GM18907 (cell line): ENCODE data around the gene SNX5.

Experiments
- ATAC-seq: cut with Tn5 transposase; IDR thresholded peaks from one replicate; pipeline ENCODE4 v1.9.1; 2021; ENCODE audit warnings: mild to moderate bottlenecking, moderate library complexity; ENCODE audit not compliant: unreplicated experiment

SNX5 gene

DNA sequence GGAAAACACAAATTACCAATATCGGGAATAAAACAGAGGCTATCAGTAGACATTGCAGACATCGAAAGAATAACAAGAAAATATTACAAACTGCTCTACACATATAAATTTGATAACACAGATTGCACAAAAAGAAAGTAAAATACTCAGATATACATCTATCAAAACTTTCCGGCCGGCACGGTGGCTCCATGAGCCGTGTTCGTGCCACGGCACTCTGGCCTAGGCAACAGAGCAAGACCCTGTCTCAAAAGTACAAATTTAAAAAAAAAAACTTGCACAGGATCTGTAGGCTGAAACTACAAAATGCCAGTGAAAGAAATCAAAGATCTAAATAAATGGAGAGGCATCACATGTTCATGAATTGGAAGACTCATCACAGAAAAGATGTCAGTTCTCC lies 49.4 kb downstream of the SNX5 start:
- ATAC-seq = no peak

DNA sequence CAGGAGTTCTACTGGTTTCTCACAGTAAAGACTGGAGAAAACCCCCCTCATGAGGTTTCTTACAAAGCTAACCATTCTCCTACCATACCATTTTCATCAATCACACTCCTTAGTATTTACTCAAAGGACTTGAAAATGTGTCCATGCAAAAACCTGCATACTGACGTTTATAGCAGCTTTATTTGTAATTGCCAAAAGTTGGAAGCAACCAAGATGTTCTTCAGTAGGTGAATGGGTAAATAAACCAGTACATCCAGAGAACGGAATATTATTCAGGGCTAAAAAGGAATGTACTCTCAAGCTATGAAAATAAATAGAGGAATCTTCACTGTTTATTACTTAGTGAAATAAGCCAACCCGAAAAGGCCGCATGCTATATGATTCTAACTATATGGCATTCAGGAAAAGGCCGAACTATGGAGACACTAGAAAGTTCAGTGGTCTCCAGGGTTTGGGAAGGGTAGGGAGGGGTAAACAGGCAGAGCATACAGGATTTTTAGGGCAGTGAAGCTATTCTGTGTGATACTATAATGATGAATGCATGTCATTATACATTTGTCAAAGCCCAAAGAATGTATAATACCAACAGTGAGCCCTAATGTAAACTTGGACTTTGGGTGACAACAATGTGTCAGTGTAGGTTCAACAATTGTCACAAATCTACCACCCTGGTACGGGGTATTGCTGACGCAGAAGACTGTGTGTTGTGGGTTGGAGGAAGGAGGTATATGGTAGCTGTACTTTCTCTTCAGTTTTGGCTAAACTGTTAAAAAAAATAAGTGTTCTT lies 50.6 kb downstream of the SNX5 start:
- no peak for ATAC-seq

DNA sequence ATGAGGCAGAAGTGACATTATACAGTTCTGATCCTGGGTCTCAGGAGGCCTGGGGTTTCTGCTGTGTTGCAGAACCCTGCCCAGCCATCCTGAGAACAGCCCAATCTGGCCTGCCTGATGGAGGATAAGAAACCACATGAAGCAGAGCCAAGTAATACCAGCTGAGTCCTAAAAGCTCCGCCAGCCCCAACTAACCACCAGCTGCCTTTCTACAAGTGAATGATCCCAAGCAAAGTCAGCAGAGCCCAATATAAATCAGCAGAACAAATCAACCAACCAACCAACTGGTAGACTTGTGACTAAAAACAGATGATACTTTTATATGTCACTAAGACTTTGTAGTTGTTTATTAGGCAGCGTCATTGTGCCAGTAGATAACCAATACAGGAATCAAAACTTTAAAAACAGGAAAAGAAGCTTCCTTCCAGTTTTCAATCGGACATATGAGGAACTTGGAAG lies 52.1 kb downstream of the SNX5 start:
- ATAC-seq = no peak

DNA sequence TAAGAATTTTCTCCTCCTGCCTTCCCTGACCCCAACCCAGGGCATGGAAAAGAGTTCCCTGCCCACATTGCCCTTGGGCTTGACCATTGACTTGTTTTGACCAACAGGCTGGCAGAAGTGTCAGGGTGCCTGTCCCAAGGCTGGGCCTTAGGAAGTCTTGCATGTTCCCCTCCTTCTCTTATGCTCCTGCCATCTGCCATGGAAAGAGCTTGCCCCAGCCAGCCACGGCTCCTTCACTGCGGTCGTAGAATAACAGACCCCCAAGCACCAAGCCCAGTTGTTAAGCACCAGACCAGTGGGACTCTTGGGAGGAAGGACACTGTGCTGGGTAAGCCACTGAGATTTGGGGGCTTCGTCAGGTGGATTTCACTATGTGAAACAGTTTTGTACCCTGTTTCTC lies 53.6 kb downstream of the SNX5 start:
- no peak for ATAC-seq

DNA sequence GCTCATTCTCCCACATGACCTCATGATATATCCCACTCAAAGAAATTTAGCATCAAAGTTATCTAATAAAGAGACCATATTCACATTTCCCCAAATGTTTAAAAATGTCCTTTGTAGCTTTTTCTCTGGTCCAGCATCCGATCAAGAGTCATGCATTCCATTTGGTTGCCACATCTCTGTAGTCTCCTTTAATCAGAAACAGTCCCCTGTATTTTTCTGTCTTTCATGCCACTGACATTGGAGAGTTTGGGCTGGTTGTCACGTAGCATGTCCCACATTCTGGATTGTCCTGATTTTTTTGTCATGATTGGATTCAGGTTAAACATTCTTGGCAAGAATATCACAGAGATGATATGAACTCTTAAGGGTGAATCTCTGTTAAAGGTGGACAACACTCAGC lies 55.7 kb downstream of the SNX5 start:
- no peak for ATAC-seq

DNA sequence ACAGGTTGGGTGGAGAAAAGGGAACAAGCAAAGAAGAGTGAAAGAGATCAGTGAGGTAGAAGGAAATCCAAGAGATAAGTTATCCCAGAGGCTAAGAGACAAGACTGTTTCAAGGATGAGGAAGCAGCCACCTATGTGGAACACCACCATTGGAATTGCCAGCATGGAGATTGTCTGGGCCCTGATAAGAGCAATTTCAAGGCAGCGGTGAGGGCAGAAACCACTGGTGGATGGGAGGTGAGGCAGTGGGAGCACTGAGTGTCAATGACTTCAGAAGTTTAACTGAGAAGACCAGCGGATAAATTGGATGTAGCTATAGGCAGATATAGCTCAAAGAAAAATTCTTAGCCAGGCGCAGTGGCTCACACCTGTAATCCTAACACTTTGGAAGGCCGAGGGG lies 56.7 kb downstream of the SNX5 start:
- ATAC-seq = no peak

DNA sequence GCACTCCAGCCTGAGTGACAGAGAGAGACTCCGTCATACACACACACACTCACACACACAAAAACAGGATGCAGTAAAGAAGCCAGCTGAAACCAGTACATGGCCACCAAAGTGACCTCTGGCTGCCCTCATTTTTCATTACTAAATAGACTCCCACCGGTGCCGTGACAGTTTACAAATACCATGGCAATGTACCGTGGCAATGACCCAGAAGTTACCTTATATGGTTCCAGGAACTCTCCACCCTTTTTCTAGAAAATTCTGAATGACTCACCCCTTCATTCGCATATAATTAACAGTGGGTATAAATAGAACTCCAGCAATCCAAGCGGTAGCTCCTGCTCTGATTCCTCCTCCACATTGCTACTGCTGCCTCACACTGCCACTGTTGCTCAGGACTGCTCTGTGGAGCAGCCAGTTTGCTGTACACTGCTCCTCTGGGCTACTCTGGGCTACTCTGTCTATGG lies 57.7 kb downstream of the SNX5 start:
- ATAC-seq = no peak

DNA sequence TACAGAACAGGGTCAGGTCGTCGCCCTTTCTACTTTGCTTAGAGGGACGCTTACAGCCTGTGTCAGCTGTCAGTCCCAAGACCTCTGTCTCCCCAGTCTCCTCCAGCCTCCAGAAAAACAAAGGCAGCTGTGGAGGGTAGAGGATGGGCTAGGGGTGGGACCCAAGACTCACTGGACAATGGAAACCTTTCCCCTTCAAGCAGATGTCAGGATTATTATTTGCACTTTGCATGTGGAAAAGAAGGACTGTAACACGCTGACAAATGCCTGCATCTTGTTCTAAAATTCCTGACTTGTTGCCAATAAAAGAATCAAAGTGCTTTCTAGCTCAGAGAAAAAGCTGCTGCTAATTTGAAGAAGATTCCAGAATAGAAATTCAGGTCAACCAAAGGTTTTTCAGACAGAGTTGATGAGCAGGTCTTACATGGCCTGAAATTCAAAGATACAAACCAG lies 58.7 kb downstream of the SNX5 start:
- no peak for ATAC-seq

DNA sequence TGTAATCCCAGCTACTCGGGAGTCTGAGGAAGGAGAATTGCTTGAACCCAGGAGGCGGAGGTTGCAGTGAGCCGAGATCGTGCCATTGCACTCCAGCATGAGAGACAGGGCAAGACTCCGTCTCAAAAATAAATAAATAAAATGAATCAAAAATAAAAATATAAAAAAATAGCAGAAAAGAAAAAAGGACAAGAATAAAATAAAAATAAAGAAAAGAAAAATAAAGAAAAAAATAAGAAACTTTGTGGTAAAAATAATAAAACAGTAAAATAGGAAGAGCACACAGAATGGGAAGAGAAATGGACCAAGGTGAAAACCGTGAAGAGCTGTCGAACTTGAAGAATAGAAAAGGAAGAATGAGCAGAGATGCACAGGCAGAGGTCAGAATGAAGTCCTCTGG lies 63.0 kb downstream of the SNX5 start:
- ATAC-seq = no peak

DNA sequence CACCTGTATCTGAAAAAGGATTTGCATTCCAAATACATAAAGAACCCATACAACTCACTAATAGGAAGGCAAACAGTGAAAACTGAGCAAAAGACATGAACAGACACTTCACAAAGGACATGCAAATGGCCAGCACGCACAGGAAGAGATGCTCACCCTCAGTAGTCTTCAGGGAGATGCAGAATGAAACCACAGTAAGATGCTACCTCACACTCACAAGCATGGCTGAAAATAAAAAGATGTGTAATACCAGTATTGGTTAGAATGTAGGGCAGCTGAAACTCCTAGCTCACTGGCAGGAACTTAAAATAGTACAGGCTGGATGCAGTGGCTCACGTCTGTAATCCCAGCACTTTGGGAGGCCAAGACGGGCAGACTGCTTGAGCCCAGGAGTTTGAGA lies 64.6 kb downstream of the SNX5 start:
- ATAC-seq = peak; percentile 87

DNA sequence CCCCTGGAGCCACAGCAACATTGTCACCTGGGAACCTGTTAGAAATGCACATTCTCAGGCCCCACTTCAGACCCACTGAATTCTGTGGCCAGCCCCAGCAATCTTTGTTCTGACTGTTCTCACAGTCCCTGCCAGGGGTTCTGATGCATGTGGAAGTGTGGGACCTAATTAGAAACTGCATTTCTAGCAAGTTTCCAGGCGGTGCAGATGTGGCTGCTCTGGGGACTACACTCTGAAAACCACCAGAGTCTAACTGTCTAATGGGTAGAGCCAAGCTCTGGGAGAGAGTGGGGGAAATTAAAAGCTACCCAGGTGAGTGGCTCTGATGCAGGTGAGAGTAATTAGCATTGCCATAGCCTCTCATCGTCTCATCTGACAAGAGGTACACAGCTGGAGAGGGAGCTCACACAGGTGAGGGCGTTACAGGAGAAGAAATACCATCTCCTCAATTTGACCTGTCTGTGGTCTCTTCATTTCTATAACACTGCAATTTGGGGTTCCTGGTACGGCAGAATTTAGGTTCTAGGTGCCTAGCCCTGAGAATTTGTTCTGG lies 66.0 kb downstream of the SNX5 start:
- no peak for ATAC-seq

DNA sequence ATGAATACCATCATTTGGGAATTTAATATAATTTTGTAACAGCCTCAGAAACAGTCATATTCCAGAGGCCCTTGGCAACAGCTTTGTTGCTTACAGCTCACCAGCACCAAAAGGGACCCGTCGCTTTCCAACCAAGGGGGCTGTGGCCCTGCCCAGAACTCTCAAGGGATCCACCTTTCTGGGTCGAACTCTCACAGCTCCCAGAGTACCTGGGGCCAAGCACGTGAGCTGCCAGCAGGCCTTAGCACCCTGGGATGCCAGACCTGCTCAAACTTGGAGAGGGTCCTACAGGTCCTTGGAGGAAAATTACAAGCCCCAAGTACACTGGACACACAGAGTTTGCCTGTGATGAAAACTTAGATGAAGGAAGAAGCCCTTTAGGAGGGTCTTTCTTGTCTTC lies 66.6 kb downstream of the SNX5 start:
- no peak for ATAC-seq

DNA sequence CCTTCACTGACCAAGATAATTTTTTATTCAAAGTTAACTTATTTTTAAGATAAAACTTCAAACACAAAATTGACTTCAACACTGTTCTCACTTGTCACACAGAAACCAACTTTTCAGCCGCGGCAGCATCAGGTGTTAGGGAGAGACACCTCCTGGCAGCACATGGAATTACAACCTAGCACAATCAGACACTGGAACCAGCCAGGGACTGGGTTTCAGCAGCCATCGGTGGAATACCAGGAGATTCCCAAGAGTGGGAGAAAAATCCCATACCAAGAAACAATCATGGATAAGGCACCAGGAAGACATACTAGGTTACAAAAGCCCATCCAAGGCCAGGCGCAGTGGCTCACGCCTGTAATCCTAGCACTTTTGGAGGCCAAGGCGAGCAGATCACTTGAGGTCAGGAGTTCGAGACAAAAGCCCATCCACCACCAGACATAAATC lies 70.0 kb downstream of the SNX5 start:
- no peak for ATAC-seq

DNA sequence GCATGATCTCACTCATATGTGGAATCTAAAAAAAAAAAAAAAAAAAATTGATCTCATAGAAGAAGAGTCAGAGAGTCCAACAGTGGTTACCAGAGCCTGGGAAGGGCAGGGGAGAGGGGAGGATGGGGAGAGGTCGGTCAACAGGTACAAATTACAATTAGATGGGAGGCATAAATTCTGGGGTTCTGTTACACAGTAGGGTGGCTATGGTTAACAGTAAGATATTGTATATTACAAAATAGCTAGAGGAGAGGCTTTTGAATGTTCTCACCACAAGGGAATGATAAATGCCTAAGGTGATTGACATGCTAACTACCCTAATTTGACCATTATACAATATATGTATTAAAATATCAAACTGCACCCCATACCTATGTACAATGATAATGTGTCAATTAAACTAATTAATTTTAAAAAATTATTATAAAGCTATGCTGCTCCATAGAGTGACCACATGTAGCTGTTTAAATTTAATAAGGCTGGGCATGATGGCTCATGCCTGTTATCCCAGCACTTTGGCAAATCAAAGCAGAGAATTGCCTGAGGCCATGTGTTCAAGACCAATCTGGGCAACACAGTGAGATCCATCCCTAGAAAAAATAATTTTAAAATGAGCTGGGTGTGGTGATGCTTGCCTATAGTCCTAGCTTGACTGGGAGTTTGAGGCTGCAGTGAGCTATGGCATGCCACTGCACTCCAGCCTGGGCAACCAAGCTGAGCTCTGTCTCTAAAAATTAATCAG lies 70.9 kb downstream of the SNX5 start:
- no peak for ATAC-seq

DNA sequence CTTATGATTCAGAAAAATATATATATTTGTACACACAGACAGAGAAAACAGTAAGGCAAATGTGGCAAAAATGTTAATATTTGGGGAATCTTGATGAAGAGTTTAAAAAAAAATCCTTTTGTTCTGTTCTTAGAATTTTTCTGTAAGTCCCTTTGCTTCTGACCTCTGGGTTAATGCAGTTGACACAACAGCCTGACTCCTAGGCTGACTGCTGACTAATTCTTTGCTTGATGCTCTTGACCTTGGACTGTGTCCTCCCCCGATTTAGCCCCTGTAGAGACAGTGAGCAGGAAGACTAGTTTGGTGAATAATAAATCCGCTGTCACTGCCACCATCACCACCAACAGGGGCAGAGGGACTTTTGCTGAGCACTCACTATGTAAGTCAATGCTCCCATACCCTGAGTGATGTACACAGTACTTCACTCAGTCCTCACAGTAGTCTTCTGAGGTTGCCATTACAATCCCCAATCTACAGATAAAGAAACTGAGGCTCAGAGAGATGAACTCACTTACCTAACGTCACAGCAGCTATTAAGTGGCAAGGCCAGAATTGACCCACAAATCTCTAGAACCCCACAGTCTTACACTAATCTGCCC lies 71.7 kb downstream of the SNX5 start:
- peak; percentile 48 for ATAC-seq

DNA sequence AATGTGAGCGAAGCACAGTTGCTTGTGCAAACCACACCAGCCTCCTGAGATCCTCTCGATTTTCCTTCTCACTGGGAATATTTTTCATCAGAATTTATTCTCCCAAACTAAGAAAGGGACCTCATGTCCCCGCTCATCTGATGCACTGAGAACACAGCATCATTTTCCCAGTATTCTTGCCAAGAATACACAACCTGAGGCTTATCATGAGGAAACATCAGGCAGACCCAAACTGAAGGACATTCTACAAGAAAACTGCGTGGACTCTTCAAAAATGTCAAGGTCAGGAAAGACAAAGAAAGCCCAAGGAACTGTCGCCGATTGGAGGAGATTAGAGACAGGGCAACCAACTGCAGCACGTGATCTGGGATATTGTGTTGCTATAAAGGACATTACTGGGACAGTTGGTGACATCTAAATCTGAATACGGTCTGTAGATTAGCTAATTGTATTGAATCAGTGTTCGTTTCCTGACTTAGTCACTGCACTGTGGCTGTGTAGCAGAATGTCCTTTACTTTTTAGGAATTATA lies 72.3 kb downstream of the SNX5 start:
- ATAC-seq = no peak

DNA sequence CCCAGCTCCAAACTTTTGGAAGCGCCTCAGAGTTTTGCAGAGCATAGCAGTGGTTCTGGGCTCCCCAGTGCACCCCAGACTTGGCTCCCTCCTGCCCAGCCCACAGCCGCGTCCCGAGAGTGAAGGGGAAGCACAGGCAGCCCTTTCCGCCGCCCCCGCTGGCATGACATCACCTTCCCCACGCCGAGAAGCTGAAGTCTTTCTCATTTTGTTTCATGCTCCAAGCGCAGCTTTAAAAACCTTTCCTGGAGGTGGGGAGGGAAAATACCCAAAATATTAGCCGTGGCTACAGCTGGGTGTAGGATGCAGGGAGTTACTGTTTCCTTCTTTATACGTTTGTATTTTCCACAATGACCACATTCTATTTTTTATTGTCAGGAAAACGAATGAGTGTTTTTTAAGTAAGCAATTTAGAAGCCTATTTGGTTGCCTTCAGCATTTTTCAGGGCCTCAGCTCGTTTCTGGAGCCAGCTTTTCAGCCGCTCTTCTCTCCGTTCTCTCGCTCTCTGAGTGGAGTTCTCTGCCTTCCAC lies 72.9 kb downstream of the SNX5 start:
- ATAC-seq = peak; percentile 55

DNA sequence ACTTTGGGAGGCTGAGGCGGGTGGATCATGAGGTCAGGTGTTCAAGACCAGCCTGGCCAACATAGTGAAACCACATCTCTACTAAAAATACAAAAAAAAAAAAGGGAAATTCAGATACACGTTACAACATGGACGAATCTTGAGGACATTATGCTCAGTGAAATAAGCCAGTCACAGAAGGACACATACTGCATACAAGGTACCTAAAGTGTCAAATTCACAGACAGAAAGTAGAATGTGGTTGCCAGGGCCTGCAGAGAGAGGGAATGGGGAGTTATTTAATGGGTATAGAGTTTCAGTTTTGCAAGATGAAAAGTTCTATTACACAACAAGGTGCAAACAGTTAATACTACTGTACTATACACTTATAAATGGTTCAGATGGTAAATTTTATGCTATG lies 75.1 kb downstream of the SNX5 start:
- ATAC-seq = no peak

DNA sequence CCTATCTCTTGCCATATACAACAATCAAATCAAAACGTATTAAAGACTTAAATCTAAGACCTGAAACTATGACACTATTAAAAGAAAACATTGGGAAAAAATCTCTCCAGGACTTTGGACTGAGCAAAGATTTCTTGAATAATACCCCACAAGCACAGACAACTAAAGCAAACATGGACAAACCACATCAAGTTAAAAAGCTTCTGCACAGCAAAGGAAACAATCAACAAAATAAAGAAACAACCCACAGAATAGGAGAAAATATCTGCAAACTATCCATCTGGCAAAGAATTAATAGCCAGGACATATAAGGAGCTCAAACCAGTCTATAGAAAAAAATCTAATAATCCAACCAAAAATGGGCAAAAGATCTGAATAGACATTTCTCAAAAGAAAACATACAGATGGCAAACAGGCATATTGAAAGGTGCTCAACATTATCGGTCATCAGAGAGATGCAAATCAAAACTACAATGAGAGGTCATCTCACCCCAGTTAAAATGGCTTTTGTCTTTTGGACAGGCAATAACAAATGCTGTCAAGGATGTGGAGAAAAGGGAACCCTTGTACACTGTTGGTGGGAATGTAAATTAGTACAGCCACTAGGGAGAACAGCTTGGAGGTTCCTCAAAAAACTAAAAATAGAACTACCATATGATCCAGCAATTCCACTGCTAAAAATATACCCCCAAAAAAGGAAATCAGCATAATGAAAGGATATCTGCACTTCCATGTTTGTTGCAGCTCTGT lies 76.2 kb downstream of the SNX5 start:
- ATAC-seq = no peak
